Neural crest cell (in vitro differentiated cells): ENCODE measurements around the gene UNK. TPM values are rescaled to one million over a fixed set of nuclear protein-coding genes. Genes with fewer than 3 reads are reported as not detected.
A peak's percentile ranks its signal among the peaks of the same experiment; 100 is the strongest.

Experiments
- DNase-seq: peaks from one replicate; pipeline ENCODE4 v3.0.0; 2021; ENCODE audit warnings: low read depth, mixed read lengths, low spot score
- H3K27ac Mint-ChIP-seq: one replicate; pipeline ENCODE4 v1.8.0; 2021; ENCODE audit warnings: mild to moderate bottlenecking, mixed read lengths; ENCODE audit not compliant: unreplicated experiment
- H3K27me3 Mint-ChIP-seq: 2 replicates; pipeline ENCODE4 v1.8.0; 2021; ENCODE audit warnings: low read depth, mild to moderate bottlenecking, mixed read lengths
- H3K36me3 Mint-ChIP-seq: 2 replicates; pipeline ENCODE4 v1.8.0; 2021; ENCODE audit warnings: low read depth, mild to moderate bottlenecking, mixed read lengths
- H3K4me1 Mint-ChIP-seq: 2 replicates; pipeline ENCODE4 v1.8.0; 2021; ENCODE audit warnings: mixed read lengths
- H3K4me3 Mint-ChIP-seq: one replicate; pipeline ENCODE4 v1.8.0; 2021; ENCODE audit warnings: mild to moderate bottlenecking, mixed read lengths
- H3K9me3 Mint-ChIP-seq: 2 replicates; pipeline ENCODE4 v1.8.0; 2021; ENCODE audit warnings: mixed read lengths
- total RNA-seq: library from RNA; stranded (reverse); gene quantifications from 2 replicates; pipeline ENCODE4 v1.2.1, GENCODE V29; 2021
- TF ChIP-seq, protein P1 (sequence below): fragments of 200-600 bp; sonication (generic); conservative IDR thresholded peaks from 2 replicates; pipeline ENCODE4 v1.5.0; 2021; ENCODE audit warnings: antibody characterized with exemption, mild to moderate bottlenecking

UNK gene
- total RNA-seq, 1 donor from 2014 or later = 49.3 TPM

DNA sequence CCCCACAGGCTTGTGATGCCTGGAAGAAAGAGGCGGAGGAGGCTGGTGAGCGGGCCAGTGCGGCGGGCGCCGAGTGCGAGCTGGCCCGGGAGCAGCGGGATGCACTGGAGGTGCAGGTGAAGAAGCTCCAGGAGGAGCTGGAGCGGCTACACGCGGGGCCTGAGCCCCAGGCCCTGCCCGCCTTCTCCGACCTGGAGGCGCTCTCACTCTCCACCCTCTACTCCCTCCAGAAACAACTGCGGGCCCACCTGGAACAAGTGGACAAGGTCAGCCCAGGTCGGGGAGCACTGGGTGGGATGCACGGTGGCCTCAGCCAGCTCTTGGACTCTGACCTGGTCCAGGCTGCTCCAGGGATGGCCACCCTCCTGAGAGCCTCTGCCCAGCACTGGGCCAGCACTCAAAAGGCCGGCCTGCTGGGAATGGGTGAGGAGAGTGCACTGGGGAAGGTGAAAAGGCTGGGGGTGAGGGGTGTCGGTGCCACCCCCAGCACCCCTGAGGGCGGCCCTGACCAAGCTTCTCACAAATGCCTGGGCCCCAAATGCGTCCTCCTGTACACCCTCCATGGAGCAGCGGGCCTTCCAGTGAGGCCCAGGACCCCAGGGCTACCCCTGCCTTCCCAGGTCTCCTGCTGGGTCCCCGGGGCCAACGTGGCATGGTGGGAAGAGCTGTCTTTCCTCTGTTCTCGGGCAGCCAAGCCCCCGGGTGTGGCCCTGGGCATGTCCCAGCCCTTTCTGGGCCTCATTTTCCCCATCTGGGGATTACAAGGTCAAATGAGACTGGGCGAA is 38.8 kb downstream of the UNK start:
- peaks cover 9% of the 10 kb centered on the region for H3K36me3 Mint-ChIP-seq
- no peak overlapping the region for H3K27ac Mint-ChIP-seq
- H3K4me1 Mint-ChIP-seq = peaks cover 12% of the 10 kb centered on the region
- H3K4me3 Mint-ChIP-seq = no peak overlapping the region
- peaks cover 3% of the 10 kb centered on the region for H3K27me3 Mint-ChIP-seq
- TF ChIP-seq, protein P1, sequence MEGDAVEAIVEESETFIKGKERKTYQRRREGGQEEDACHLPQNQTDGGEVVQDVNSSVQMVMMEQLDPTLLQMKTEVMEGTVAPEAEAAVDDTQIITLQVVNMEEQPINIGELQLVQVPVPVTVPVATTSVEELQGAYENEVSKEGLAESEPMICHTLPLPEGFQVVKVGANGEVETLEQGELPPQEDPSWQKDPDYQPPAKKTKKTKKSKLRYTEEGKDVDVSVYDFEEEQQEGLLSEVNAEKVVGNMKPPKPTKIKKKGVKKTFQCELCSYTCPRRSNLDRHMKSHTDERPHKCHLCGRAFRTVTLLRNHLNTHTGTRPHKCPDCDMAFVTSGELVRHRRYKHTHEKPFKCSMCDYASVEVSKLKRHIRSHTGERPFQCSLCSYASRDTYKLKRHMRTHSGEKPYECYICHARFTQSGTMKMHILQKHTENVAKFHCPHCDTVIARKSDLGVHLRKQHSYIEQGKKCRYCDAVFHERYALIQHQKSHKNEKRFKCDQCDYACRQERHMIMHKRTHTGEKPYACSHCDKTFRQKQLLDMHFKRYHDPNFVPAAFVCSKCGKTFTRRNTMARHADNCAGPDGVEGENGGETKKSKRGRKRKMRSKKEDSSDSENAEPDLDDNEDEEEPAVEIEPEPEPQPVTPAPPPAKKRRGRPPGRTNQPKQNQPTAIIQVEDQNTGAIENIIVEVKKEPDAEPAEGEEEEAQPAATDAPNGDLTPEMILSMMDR = no peak
- no peak for DNase-seq
- H3K9me3 Mint-ChIP-seq = no peaks in the 10 kb centered on the region

DNA sequence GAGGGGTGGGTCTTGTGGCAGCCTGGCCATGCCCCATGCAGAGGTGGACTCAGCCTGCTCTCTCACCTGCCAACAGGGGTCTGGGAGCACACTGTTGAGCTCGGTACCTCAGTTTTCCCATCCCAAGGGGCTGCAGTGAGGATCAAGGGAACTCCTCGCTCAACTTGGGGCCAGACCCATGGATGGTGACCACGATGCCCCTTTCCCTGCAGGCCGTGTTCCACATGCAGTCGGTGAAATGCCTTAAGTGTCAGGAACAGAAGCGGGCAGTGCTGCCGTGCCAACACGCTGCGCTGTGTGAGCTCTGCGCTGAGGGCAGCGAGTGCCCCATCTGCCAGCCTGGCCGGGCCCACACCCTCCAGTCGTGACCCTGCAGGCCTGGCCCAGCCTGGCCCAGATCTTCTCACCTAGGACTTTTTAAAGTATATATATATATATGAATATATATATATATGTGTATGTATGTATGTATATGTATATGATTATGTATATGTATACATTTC is 39.5 kb downstream of the UNK start:
- Mint-ChIP-seq H3K27me3 (peaks cover 3% of the 10 kb centered on the region), H3K9me3 (no peaks in the 10 kb centered on the region), H3K36me3 (peaks cover 9% of the 10 kb centered on the region), H3K4me1 (peaks cover 12% of the 10 kb centered on the region), H3K27ac (no peak overlapping the region), H3K4me3 (no peak overlapping the region)
- DNase-seq = no peak
- TF ChIP-seq, protein P1 = no peak

DNA sequence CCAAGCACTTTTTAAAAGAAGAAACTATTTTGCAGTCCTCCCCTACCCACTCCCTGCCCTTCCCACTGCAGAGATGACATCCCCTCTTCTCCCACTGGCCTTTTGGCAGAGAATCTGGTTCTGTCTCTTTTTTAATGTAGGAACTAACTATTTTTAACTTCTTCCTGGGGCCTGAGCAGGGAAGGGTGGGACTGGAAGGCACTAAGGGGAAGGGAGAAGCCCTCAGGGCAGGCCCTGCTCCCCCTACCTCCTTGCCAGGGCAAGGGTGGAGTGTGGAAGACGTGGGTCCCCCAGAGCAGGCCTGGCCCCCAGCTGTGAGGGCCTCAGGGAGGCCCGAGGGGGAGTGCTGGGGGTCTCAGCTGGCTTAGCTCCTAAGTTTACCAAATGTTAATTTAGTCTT is 40.1 kb downstream of the UNK start:
- no peak overlapping the region for H3K27ac Mint-ChIP-seq
- H3K4me3 Mint-ChIP-seq = no peak overlapping the region
- no peak for DNase-seq
- peaks cover 3% of the 10 kb centered on the region for H3K27me3 Mint-ChIP-seq
- H3K36me3 Mint-ChIP-seq = peaks cover 7% of the 10 kb centered on the region
- H3K9me3 Mint-ChIP-seq = no peaks in the 10 kb centered on the region
- H3K4me1 Mint-ChIP-seq = peaks cover 12% of the 10 kb centered on the region
- TF ChIP-seq, protein P1 = no peak

DNA sequence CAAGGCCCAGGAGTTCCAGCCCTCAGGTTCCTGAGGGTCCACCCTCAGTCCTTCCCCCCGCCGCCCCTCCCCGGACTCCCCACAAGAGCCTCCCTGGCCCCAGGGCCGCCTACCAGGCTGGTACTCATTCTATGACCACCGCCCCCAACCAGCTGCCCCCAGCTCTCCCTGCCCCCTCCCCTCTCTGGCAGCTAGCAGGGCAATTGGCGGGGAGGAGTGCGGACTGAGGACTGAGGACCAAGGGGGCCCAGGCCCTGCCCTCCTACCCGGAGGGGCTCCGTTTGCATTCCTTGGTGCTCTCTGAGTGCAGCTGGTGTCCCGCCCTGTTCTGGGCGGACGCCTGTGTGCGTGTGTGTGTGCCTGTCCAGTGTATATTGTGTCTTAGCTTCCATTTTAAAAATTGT is 40.5 kb downstream of the UNK start:
- TF ChIP-seq, protein P1 = no peak
- DNase-seq = no peak
- Mint-ChIP-seq H3K9me3 (no peaks in the 10 kb centered on the region), H3K27me3 (peaks cover 3% of the 10 kb centered on the region), H3K27ac (no peak overlapping the region), H3K4me1 (peaks cover 12% of the 10 kb centered on the region), H3K36me3 (peaks cover 7% of the 10 kb centered on the region), H3K4me3 (peak overlapping the region; percentile 31)

DNA sequence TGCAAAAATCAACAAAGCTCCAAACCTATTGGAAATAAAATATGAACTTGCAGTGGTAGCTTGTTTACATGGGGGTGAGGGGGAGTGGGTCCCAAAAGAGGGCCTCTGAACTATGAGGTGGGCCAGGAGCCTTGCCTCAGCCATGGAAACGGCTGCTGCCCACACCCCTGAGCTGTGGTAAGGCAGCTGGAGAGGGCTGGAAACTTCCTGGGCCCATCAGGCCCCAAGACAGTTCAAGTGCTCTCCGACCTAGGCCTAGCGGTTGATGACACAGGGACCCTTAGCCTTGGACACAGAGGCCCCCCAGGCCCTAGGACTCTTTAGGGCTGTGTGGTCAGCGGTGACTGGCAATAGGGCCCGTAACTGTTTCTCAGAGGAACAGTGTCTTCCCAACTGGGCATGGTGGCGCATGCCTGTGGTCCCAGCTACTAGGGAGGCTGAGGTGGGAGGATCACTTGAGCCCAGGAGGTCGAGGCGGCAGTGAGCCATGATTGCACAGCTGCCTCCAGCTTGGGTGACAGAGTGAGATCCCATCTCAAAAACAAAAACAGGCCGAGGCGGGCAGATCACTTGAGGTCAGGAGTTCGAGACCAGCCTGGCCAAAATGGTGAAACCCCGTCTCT is 41.3 kb downstream of the UNK start:
- peaks cover 3% of the 10 kb centered on the region for H3K27me3 Mint-ChIP-seq
- H3K4me1 Mint-ChIP-seq = peaks cover 12% of the 10 kb centered on the region
- peaks cover 6% of the 10 kb centered on the region for H3K36me3 Mint-ChIP-seq
- no peak overlapping the region for H3K27ac Mint-ChIP-seq
- no peak for DNase-seq
- TF ChIP-seq, protein P1 = no peak
- no peaks in the 10 kb centered on the region for H3K9me3 Mint-ChIP-seq
- peak overlapping the region; percentile 15 for H3K4me3 Mint-ChIP-seq
